ENCODE measurements around the gene ZDHHC11B.
"Not testable (repeated sequence)": the region's sequence is repeated elsewhere in the genome, so short reads cannot be mapped to it uniquely, and the experiment has no call there.

ZDHHC11B gene

GRCh38 chr5:717143-717542, 67.4 kb downstream of the ZDHHC11B start:
- ChIA-PET CTCF (no interaction called here), POLR2A (no interaction called here)
- H3K4me3 ChIP-seq (ENCODE audit: low read depth, low read length): no peak overlapping the region
- no peak for DNase-seq (ENCODE audit: low read depth, low spot score)
- TF ChIP-seq CTCF (IDR thresholded peaks at IDR 0.05; ENCODE audit: insufficient read depth, low read length, missing control alignments): no peak

GRCh38 chr5:716740-717139, 67.8 kb downstream of the ZDHHC11B start:
- DNase-seq (ENCODE audit: low read depth, low spot score); H3K4me3 ChIP-seq (ENCODE audit: low read depth, low read length); POLR2A ChIA-PET; CTCF ChIA-PET: not testable (repeated sequence)

DNA sequence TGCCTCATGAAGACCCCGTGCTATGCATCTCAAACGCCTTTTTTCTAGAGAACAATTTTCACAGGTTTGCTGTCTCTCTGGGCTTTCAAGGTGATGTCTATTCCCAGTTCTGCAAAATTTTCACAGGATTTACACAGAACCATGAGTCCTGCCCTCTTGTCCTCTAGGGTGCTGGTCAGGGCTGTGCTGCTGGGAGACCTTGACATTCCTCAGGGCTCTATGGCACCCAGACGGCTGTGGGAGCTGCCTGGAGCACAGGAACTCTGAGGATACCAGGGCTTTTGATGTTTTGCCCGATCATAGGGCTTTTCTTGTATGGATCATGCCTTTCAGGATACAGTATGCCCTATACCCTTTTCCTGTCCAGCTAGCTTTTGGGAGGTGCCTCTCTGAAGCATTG, 68.9 kb downstream of the ZDHHC11B start:
- H3K4me3 ChIP-seq (ENCODE audit: low read depth, low read length); CTCF ChIA-PET; DNase-seq (ENCODE audit: low read depth, low spot score); POLR2A ChIA-PET: not testable (repeated sequence)

- CTCF ChIA-PET: not testable (repeated sequence)
Measured at GRCh38 chr5:714215-715118, 70.1 kb downstream of the ZDHHC11B start.

DNA sequence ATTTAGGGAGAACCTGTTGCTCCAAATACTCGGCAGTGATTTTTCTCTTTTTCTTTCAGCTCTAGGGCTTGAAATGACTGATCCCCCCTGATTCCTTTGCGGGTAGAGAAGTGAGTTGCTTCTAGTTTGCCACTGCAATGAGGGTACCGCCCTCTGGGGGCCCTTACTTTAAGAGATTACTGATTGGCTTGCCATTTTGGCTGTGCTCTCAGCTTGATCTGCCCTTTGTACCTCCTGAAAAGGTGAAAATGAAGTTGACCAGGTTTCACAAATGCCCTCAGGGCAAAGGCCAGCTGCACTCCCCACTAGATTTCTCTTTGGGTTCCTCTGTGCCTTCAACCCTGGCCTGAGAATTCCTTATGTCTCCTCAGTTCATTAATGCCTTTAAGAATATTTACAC, 70.8 kb downstream of the ZDHHC11B start:
- H3K4me3 ChIP-seq (ENCODE audit: low read depth, low read length); POLR2A ChIA-PET; DNase-seq (ENCODE audit: low read depth, low spot score); CTCF ChIA-PET: not testable (repeated sequence)

More at GRCh38 chr5:714215-715118, 70.1 kb downstream of the ZDHHC11B start:
- H3K4me3 ChIP-seq (ENCODE audit: low read depth, low read length); DNase-seq (ENCODE audit: low read depth, low spot score); POLR2A ChIA-PET: not testable (repeated sequence)

DNA sequence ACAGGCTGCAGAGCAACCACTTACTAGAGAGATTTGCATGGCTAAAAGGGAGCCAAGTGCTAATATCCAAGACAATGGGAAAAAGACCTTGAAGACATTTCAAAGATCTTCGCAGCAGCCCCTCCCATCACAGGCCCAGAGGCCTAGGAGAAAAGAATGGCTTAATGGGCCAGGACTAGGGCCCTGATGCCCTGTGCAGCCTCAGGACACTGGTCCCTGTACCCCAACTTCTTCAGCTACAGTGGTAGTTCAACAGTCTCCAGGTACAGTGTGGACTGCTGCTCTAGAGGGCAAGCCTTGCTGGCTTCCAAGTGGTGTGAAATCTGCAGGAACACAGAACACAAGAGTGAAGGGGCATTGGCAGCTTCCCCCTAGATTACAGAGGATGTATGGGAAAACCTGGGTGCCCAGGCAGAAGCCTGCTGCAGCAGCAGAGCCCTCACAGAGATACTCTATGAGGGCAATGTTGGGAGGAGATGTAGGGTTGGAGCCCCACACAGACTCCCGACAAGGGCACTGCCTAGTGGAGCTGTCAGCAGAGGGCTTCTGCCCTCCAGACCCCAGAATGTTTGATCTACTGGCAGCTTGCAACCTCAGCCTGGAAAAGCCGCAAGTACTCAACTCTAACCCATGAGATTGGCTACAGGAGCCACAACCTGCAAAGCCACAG, 75.5 kb downstream of the ZDHHC11B start:
- H3K4me3 ChIP-seq (ENCODE audit: low read depth, low read length); CTCF ChIA-PET; POLR2A ChIA-PET; DNase-seq (ENCODE audit: low read depth, low spot score): not testable (repeated sequence)

DNA sequence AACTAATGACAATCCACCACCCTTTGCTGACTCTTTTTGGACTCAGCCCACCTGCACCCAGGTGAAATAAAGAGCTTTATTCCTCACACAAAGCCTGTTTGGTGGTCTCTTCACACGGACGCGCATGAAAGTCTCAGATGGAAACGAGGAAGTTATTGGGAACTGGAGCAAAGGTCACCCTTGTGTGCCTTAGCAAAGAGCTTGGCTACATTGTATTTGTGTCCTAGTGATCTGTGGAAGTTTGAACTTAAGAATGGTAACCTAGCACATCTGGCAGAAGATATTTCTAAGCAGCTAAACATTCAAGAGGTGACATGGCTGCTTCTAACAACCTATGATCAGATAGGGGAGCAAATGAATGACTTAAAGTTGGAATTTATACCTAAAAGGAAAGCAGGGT, 76.2 kb downstream of the ZDHHC11B start:
- CTCF ChIA-PET, POLR2A ChIA-PET: not testable (repeated sequence)

GRCh38 chr5:706127-706526, 78.4 kb downstream of the ZDHHC11B start:
- POLR2A ChIA-PET; CTCF ChIA-PET; DNase-seq (ENCODE audit: low read depth, low spot score); H3K4me3 ChIP-seq (ENCODE audit: low read depth, low read length): not testable (repeated sequence)

More for the DNA sequence above, 76.2 kb downstream of the ZDHHC11B start:
- not testable (repeated sequence) for DNase-seq (ENCODE audit: low read depth, low spot score); H3K4me3 ChIP-seq (ENCODE audit: low read depth, low read length)

- CTCF ChIA-PET: not testable (repeated sequence)
Measured at GRCh38 chr5:696753-697702, 87.5 kb downstream of the ZDHHC11B start.

GRCh38 chr5:696191-696590, 88.3 kb downstream of the ZDHHC11B start:
- DNase-seq (ENCODE audit: low read depth, low spot score); POLR2A ChIA-PET; H3K4me3 ChIP-seq (ENCODE audit: low read depth, low read length); CTCF ChIA-PET: not testable (repeated sequence)

More at GRCh38 chr5:696753-697702, 87.5 kb downstream of the ZDHHC11B start:
- DNase-seq (ENCODE audit: low read depth, low spot score); POLR2A ChIA-PET; H3K4me3 ChIP-seq (ENCODE audit: low read depth, low read length): not testable (repeated sequence)

- H3K4me3 ChIP-seq (ENCODE audit: low read depth, low read length); POLR2A ChIA-PET; CTCF ChIA-PET: not testable (repeated sequence)
Measured at GRCh38 chr5:695475-695874, 89.1 kb downstream of the ZDHHC11B start.

GRCh38 chr5:694042-694431, 90.5 kb downstream of the ZDHHC11B start:
- H3K4me3 ChIP-seq (ENCODE audit: low read depth, low read length); DNase-seq (ENCODE audit: low read depth, low spot score); CTCF ChIA-PET; POLR2A ChIA-PET: not testable (repeated sequence)

More at GRCh38 chr5:695475-695874, 89.1 kb downstream of the ZDHHC11B start:
- DNase-seq (ENCODE audit: low read depth, low spot score): not testable (repeated sequence)

GRCh38 chr5:693271-694041, 91.1 kb downstream of the ZDHHC11B start, which contains the start of gene TPPP:
Gene TPPP (minus strand): TSS chr5:693352. CDS start chr5:678060, 15,292 bp downstream.
- POLR2A ChIA-PET; CTCF ChIA-PET; DNase-seq (ENCODE audit: low read depth, low spot score): not testable (repeated sequence)
- peak within 1 kb of the TSS; percentile 25 for H3K4me3 ChIP-seq (ENCODE audit: low read depth, low read length)

DNA sequence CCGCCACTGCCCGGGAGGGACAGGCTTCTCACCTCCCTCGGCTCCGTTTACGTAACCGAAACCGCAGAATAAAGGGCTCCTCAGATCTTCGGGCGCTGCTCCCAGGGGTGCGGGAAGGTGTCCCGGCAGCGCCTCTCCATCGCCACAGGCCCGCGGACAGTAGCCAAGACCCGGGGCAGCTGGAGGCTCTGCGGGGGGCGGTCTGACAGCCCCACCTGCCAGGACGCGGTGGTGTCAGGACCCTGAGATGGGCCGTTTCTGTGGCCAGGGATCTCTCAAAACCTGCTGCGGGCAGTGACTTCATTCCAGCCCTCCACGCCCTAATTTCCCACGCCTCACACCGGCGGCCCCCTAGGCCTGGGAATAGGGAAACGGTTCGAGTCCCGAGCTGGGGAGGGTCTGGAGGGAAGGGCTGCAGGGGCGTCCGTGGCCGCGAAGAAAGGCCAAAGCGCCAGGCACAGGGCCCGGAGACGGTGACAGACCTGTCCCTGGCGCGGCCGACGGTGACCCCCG, 91.9 kb downstream of the ZDHHC11B start:
- peak overlapping the region; percentile 8 for H3K4me3 ChIP-seq (ENCODE audit: low read depth, low read length)
- DNase-seq (ENCODE audit: low read depth, low spot score); POLR2A ChIA-PET; CTCF ChIA-PET: not testable (repeated sequence)

All from AG04449 (cell line).